Measurements from ENCODE around the gene PSME2. TPM values are rescaled to one million over a fixed set of nuclear protein-coding genes. Genes with fewer than 3 reads are reported as not detected.

PSME2 gene
- total and polyA plus RNA-seq, 9 of the 15 experiments (the other 6 are each of a cell fraction or from before 2014, with no cell fraction given), result 111 to 579 (median 159) TPM

- TF ChIP-seq ZBTB40 (IDR thresholded peaks at IDR 0.05) (no peak), ZBTB40 (CRISPR knock-in tag; IDR thresholded peaks at IDR 0.05) (no peak), PTRF (tag; IDR thresholded peaks at IDR 0.05) (no peak), TAF9B (IDR thresholded peaks at IDR 0.05; ENCODE audit: partially characterized antibody) (peak; percentile 69), NFIC (IDR thresholded peaks at IDR 0.05) (no peak; the same call in 1 of the 2 replicates), ARHGAP35 (IDR thresholded peaks at IDR 0.05; ENCODE audit: partially characterized antibody) (no peak), ZNF583 (CRISPR knock-in tag; IDR thresholded peaks at IDR 0.05) (no peak), KLF6 (CRISPR knock-in tag; IDR thresholded peaks at IDR 0.05; ENCODE audit: borderline replicate concordance) (peak; percentile 69; the same call in 1 of the 2 replicates), SP1 (CRISPR knock-in tag; IDR thresholded peaks at IDR 0.05) (no peak; the same call in 1 of the 2 replicates), E2F5 (CRISPR knock-in tag; IDR thresholded peaks at IDR 0.05) (no peak), ZNF561 (CRISPR knock-in tag; conservative IDR thresholded peaks at IDR 0.05) (no peak), NRF1 (conservative IDR thresholded peaks at IDR 0.05 in 1 of 2, IDR thresholded peaks at IDR 0.05 in 1 of 2) (peak; percentile 46 to 50; a peak in 3 of 4 replicates), HMBOX1 (IDR thresholded peaks at IDR 0.05) (no peak), HDGF (IDR thresholded peaks at IDR 0.05) (no peak), XRCC4 (IDR thresholded peaks at IDR 0.05; ENCODE audit: extremely low read depth, insufficient read depth, insufficient read length) (no peak), SPI1 (IDR thresholded peaks at IDR 0.05; ENCODE audit: borderline replicate concordance, low read depth, low read length) (peak; percentile 90)
Measured at GRCh38 chr14:24093901-24094840, 52.2 kb downstream of the PSME2 start, which contains the start of gene PCK2 (continued).

Measured in K562 (cell line).